GM18519 (cell line): ENCODE data around the gene DDX10.
"Not testable (repeated sequence)": the region's sequence is repeated elsewhere in the genome, so short reads cannot be mapped to it uniquely, and the experiment has no call there.

ENCODE experiments used
- ATAC-seq: cut with Tn5 transposase; IDR thresholded peaks from one replicate; pipeline ENCODE4 v1.9.1; 2021; ENCODE audit warnings: mild to moderate bottlenecking, moderate library complexity; ENCODE audit not compliant: unreplicated experiment, low FRiP score

DDX10 gene

DNA sequence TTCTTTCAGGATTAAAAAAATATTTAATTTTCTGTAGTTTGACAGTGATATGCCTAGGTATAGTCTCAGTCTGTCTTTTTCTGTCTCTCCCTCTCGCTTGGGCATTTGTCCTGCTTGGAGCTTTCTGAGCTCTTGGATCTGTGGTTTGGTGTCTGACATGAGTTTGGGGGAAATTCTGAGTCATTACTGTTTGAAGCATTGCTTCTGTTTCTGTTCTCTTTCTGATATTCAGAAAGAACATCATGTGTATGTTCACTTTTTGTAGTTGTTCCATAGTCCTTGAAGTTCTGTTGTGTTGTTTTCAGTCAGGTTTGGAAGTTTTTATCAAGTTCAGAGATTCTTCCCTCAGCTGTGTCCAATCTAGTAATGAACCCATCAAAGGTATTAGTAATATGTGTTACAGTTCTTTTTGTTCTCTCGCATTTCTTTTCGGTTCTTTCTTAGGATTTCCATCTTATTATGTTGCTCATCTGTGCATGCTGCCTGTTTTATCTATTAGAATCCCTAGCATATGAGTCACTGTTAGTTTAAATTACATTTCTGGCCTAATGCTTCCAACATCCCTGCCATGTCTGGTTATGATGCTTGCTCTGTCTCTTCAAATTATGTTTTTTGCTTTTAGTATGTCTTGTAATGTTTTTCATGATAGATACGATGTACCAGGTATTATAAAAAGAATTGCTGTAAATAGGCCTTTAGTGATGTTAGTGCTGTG is 48.4 kb downstream of the DDX10 start:
- ATAC-seq = no peak

DNA sequence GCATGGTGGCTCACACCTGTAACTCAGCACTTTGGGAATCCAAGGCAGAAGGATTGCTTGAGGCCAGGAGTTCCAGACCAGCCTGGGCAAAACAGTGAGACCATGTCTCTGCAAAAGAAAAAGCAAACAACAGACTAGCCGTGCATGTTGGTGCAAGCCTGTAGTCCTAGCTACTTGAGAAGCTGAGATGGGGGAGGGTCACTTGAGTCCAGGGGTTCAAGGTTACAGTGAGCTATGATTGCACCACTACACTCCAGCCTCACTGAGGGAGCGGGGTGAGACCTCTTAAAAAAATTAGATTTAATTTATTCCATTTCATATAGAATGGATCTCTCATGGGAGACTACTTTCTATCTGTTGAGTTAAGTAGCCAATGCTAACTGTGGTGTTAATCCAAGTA is 50.4 kb downstream of the DDX10 start:
- ATAC-seq = no peak

GRCh38 chr11:108718466-108718865 is 53.6 kb downstream of the DDX10 start:
- ATAC-seq = no peak

DNA sequence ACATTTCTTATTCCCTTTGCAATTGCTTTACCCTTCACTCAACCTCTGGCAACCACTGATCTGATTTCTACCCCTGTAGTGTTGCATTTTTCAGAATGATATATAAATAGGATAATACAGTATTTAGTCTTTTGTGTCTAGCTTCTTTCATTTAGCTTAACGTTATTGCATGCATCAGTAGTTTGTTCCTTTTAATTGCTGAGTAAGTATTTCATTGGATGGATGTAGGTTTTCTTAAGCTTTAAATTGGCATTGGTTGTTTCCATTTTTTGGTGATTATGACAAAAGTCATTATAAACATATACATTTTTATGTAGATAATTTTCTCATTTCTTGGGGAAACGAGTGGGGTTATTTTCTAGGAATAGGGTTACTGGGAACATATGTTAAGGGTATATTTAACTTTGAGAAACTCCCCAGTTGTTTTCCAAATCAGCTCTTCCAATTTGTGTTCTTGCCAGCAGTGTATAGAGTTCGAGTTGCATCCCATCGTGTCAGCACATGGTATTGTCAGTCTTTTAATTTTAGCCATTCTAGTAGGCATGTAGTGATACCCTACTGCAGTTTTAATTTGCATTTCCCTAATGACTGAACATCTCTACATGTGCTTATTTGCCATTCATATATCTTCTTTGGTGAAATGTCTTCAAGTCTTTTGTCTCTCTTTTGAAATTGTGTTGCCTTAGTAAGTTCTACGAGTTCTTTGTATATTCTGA is 60.3 kb downstream of the DDX10 start:
- no peak for ATAC-seq

GRCh38 chr11:108726077-108726800 is 61.4 kb downstream of the DDX10 start:
- ATAC-seq = no peak

DNA sequence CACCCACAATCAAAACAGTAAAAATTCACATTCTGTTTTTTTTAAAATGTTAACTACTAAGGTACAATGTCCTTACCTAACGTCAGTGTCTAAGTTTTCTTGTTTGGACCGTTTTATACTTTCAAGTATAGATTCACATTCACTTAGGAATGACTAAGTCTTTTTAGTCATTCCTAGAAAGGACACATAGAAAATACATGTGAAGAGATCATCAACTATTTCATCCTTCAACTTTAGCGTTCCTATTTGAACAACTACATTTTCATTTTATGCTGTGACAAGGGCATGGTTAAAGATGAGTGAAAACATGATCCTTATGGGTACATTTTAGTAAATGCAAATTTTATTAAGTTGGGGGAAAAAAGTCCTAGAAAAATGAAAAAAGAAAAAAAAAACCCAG is 62.8 kb downstream of the DDX10 start:
- ATAC-seq = no peak

GRCh38 chr11:108729227-108729871 is 64.5 kb downstream of the DDX10 start:
- no peak for ATAC-seq

DNA sequence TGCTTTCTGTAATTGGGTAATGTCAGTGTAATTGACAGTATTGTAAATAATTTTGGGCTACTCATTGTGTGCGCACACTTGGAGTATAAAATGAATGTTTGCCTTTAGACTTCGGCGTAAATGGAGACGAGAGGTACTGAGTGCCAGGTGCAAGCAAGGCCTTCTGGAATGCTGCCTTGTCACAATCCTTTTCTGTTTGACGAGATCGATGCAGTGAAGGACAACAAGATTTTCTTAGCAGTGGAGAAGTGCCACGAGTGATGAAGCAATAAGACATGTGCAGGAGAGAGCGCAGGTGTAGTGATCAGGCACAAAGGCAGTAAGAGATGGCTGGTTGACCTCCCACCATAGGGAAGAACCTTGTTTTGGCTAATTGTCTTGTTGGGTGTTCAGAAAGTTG is 67.5 kb downstream of the DDX10 start:
- no peak for ATAC-seq

GRCh38 chr11:108733479-108734116 is 68.7 kb downstream of the DDX10 start:
- ATAC-seq = peak; percentile 96

DNA sequence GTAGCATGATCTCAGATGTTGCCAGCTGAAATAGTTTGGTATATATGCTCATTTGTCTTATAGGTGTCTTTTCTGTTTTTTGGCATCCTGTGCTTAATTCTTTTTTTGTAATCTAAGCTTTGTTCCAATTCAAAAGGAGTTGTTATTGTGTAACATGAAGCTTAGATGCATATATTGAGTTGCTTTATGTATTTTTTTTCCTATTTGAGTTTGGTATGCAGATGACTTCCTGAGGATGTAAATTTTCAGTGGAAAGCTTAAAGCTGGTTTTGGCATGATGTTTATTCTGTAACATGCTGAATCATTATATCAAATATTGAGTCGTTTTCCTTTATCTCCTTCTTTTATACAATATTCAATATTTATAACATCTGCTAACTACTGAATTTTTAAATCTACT is 69.4 kb downstream of the DDX10 start:
- no peak for ATAC-seq

DNA sequence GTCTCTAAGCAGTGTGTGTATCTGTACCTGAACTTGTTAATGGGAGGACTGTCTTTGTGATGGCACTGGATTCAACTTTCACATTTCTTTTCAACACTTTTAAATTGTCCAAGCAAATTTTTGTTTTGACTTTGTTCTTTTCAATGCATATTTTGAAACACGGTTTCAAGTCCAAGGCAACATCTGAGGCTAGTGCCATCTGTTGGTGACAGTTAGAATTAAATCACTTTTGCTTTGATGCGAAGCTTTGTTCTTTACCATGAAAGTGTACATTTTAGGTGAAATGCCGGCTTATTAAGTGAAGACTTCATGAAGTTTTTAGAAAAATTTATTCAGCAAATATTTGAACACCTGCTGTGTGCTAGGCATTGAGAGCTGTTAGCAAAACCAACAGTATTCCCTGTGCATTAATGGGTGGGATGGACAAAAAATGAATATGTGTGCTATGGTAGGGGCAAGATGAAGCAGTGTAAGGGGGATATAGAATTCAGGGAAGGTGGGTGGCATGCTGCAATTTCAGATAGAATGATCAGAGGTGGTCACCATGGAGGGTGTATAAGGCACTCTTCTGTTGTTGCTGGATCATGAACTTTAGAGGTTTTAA is 70.2 kb downstream of the DDX10 start:
- no peak for ATAC-seq

- not testable (repeated sequence) for ATAC-seq
Measured at GRCh38 chr11:108740132-108740531, 75.3 kb downstream of the DDX10 start.

- no peak for ATAC-seq
Measured at GRCh38 chr11:108743851-108744250, 79.0 kb downstream of the DDX10 start.

DNA sequence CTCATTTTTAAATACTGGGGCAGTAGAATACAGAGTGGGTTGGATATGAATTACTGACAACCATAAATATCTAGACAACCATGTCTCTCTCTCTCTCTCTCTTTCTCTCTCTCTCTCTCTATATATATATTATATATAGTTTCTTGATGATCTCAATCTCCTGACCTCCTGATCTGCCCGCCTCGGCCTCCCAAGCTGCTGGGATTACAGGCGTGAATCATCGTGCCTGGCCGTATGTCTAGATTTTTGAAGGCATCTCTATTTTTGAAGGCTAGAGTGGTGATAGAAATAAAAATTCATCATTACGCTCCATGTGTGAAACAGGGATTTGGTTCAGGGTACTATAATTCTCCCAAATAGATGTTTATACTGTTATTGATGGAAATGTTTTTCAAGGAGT is 84.1 kb downstream of the DDX10 start:
- ATAC-seq = no peak

DNA sequence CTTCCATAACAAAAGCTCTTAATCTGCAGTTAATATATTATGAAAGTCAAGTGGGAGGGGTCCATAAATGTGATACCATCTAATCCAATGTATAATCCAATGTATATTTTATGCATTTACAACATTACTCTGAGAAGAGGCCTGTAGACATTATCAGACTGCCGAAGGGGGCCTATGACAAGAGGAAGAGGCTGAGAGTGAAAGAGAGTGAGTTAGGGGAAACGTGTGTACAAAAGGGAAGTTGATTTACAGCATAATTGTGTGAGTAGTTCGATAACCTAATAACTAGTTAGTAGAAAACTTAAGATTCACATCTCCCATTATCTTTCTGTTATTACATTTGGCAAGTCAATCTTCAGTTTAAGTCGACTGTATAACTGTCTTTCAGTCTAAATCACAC is 86.6 kb downstream of the DDX10 start:
- ATAC-seq = peak; percentile 54

DNA sequence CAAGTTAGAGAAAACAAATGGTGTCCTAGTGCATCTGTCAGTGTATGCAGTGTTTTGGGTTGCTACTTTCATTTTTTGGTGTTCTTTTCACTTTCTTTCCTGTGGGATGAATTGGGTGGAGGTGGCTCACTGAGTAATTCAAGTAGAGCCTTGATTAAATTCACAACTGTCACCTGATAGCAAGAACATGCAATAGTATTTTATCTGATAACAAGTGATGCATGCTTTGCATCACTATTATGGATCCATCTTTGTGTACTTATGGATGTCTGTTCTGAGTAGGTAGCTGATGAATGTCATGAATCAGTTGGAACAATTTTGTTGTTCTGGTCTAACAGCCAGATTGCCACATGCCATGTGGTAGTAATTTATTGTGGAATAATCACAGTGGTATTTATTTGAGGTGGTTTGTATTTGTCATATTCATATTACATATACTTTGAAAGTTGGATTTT is 87.5 kb downstream of the DDX10 start:
- no peak for ATAC-seq

- no peak for ATAC-seq
Measured at GRCh38 chr11:108754901-108755625, 90.2 kb downstream of the DDX10 start.

- ATAC-seq = no peak
Measured at GRCh38 chr11:108757630-108758029, 92.8 kb downstream of the DDX10 start.

GRCh38 chr11:108758458-108758857 is 93.6 kb downstream of the DDX10 start:
- no peak for ATAC-seq
